Cerebellar nuclear complex (tissue), 1 donor: ENCODE results near the gene KCNH2.

Experiments used
- DNase-seq, 2 experiments: peaks; one replicate each; lab custom pipeline; 2025; lab: John Stamatoyannopoulos, UW

KCNH2 gene

GRCh38 chr7:150994141-150994837, 16.2 kb upstream of the KCNH2 start:
- no peak for DNase-seq

- no peak for DNase-seq
Measured at GRCh38 chr7:150993511-150993910, 15.4 kb upstream of the KCNH2 start.

DNA sequence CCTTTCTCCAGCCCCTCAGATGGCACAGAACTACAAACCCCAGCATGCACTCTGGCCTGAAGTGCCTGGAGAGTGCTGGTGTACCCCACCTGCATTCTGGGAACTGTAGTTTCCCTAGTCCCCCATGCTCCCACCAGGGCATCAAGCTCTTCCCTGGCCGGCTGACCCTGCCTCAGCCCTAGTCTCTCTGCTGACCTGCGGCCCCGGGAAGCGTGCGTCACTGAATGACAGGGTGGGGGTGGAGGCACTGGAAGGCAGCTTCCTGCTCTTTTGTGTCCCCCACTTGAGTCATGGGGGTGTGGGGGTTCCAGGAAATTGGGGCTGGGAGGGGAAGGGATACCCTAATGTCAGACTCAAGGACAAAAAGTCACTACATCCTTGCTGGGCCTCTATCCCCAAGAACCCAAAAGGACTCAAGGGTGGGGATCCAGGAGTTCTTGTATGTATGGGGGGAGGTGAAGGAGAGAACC, 14.7 kb upstream of the KCNH2 start:
- DNase-seq: no peak

DNA sequence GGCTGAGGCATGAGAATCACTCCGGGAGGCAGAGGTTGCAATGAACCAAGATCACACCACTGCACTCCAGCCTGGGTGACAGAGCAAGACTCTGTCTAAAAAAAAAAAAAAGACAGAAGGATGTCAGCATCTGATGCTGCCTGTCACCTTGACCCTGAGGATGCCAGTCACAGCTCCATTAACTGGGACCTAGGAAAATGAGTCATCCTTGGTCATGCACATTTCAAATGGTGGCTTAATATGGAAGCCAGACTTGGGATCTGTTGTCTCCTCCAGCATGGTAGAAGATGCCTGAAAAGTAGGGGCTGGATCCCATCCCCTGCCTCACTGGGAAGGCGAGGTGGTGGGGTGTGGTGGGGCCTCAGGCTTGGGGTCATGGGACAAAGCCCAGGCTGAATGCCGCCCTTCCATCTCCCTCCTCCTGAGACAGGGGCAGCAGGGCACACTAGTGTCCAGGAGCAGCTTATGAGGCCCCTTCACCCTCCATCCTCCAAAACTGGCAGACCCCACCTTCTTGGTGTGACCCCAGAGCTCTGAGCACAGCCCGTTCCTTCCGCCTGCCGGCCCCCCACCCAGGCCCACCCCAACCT, 14.0 kb upstream of the KCNH2 start:
- DNase-seq: no peak

DNA sequence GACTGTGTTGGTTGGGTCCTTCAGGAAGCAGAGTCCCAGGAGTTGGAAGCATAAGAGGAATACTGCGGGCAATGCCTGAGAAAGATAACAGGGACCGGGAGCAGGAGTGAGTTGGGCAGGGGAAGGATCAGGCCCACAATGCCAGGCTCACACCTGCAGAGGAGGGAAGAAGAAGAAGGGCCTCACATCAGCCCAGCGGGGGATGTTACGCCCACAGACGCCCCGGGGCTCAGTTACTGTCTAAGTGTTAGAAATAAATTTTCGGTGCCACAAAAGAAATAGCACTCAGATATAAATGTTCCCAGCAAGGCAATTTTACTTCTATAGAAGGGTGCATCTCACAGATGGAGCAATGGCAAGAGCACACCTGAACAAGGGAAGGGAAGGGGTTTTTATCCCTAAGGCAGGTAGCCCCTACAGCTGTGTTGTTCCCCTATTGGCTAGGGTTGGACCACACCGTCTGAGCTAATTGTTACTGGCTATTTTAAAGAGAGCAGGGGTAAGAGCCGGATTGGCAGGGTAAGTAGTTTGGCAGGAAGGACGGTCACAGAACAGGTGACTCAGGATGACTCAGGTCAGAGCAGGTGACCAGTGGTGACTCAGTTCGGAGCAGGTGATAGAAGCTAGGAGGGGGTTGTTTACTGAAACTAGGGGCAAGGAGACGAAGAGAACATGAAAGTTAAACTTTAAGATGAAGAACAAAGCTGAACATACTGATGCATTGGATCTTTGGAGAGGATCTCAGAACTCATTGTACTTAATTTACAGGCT, 12.5 kb upstream of the KCNH2 start, which contains the start of gene NOS3:
Gene NOS3 (plus strand): TSS at position 602 of the 771 bp plus-strand sequence. CDS start 2,787 bp downstream, outside the sequence.
- DNase-seq: no peak

GRCh38 chr7:150989456-150989855, 11.3 kb upstream of the KCNH2 start:
- no peak for DNase-seq

DNA sequence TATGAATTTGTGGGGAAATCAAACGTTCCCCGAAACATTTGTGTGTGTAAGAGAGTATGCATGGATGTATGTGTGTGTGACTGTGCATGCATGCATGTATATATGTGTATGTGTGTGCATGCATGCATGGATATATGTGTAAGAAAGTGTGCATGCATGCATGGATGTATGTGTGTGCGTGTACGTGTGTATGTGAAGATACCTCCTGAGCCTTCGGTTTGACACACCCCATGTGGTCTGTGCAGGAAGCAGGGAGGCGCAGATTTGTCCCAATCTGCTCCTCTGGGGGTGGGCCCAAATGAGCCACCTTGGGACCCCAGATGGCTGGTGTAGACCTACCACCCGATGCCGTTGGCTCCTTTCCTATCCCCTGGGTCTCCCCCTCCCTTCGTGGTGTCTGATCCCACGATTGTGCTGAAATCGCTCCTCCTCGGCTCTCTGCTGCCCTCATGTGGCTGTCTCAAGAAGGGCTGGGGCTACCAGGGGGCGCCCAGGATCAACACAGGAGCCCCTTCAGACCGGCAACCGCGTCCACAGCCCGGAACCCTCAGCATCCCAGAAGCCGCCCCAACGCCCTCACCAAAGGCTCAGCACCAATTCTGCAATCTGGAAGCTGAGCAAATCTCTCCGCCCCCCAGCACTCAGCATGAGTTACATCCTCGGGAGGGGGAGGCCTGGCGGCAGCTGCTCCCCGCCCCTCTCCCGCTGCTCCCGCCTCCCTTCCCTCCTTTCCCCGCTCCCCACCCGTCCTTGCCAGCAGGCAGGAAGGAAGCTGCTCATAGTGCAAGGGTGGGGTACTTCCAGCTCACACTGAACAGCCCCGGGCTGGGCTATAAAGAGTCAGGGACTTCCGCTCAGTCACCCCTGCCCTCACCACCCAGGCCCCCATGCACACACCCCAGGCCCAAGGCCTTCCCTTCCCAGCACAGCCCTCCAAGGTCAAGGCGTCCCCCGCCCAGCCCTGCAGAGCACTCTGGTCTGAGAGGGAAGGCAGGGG, 10.4 kb upstream of the KCNH2 start:
- peak in 1 of 2 experiments; percentile 44 for DNase-seq

- no peak for DNase-seq
Measured at GRCh38 chr7:150986556-150986955, 8.4 kb upstream of the KCNH2 start.

DNA sequence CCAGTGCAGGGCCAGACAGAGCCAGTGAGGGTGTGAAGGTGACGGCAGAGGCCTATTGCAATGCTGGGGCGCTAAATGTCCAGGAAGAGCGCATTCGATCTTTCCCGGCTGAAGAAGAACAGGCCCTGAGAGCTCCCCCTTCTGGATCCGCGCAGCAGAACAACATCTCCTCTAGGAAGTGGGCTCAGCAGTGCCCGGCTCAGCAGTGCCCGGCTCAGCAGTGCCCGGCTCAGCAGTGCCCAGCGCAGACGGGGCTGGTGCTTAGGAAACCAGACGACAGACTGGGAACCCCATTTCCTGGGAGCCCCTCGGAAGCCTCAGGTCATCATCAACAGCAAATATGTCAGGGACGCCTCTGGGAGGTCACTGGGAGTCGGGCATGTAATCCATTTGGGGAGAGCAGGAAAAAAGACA, 8.0 kb upstream of the KCNH2 start:
- DNase-seq: peak in 1 of 2 experiments; percentile 70

GRCh38 chr7:150983893-150984368, 5.8 kb upstream of the KCNH2 start:
- no peak for DNase-seq

DNA sequence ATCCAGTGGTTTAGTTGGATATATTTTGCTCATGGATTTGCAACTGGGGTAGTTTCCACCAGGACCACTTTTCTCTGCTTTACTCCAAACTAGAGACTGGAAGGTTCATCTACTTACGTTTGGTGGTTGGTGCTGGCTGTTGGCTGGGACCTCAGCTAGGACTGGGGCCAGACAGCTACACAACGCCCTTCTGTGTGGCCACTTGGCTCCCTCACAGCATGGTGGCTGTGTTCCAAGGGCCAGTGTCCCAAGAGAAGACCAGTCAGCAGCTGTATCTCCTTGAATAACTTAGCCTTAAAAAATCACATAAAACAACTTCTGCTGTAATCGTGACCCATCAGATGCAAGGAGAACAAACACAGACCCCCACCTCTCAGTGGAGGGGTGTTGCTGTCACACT, 4.2 kb upstream of the KCNH2 start:
- DNase-seq: no peak

GRCh38 chr7:150981644-150982043, 3.5 kb upstream of the KCNH2 start:
- DNase-seq: no peak

GRCh38 chr7:150980663-150981062, 2.5 kb upstream of the KCNH2 start:
- no peak for DNase-seq

GRCh38 chr7:150979713-150980390, 1.7 kb upstream of the KCNH2 start:
- DNase-seq: no peak

- no peak for DNase-seq
Measured at GRCh38 chr7:150977382-150978125, 567 bp downstream of the KCNH2 start.

GRCh38 chr7:150976529-150977381, 1.4 kb downstream of the KCNH2 start:
- DNase-seq: no peak

DNA sequence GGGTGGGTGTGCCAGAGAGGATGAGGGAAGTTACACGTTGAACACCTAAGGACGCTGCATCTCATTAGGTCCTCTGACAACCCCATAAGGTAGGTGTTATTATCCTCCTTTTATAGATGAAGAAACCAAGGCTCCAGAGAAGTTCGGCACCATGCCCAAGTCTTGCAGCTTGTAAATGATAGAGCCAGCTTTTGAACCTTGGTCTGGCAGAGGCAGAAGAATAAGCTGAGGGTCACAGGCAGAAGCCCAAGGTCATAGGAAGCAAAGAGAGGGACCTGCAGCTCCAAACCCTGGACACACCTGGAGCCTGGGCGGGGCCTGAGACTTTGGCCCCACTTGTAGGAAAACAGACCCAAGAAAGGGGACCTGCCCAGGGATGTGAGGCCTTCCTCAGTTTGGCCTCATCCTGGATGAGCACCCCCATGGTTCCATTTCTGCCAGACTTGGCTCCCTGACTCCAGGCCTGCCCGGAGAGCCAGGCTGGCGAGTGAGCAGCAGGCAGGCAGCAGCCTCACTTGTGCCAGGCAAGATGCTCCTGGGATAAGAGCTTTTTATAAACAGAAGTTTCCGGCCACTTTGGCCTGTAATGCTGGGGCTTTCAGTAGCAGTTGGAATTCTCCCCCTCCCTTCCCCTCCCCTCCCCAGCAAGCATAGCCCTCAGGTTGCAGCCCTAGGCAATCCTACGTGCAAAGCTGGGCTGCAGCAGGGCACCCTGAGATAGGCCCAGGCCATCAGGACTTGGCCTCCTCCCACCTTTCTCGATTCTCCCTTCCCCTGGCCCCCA, 2.4 kb downstream of the KCNH2 start:
- DNase-seq: no peak
